PC-3 (cell line): ENCODE data around the gene ARHGAP31.

Experiments used
- CTCF ChIP-seq: fragments of 300-600 bp; sonication (generic); conservative IDR thresholded peaks from 2 replicates; pipeline ENCODE4 v1.5.1; 2017; ENCODE audit warnings: antibody characterized with exemption, low read depth, mild to moderate bottlenecking, low read length
- EZH2 ChIP-seq: fragments of 300-600 bp; sonication (generic); IDR thresholded peaks from one replicate; pipeline ENCODE4 v1.6.1; 2017; ENCODE audit warnings: antibody characterized with exemption, mild to moderate bottlenecking, low read length; ENCODE audit not compliant: unreplicated experiment
- EZH2phosphoT487 ChIP-seq: fragments of 300-600 bp; sonication (generic); IDR thresholded peaks from 2 replicates; pipeline ENCODE4 v1.6.1; 2018; ENCODE audit warnings: mild to moderate bottlenecking, antibody characterized with exemption, low read length, borderline replicate concordance

DNA sequence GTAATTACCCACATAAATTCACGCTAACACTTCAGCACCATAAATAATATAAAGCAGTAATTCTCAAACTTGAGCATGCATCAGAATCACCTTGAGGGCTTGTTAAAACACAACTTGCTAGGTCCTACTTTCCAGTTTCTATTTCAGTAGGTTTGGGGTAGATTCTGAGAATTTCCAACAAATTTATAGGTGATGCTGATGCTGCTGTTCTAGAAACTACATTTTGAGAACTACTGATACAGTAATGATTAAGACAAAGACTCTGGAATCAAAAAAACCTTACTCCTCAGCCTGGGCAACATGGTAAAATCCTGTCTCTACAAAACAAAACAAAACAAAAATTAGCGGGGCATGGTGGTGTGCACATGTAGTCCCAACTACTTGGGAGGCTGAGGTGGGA, 150.4 kb downstream of the ARHGAP31 start:
- TF ChIP-seq CTCF (no peak), EZH2 (no peak), EZH2phosphoT487 (no peak)
